HG02610 (cell line): Measurements from ENCODE around the gene ARHGEF39.

ENCODE experiments used
- ATAC-seq: cut with Tn5 transposase; IDR thresholded peaks from one replicate; pipeline ENCODE4 v1.9.1; 2021; ENCODE audit warnings: mild to moderate bottlenecking, moderate library complexity; ENCODE audit not compliant: unreplicated experiment

ARHGEF39 gene, protein sequence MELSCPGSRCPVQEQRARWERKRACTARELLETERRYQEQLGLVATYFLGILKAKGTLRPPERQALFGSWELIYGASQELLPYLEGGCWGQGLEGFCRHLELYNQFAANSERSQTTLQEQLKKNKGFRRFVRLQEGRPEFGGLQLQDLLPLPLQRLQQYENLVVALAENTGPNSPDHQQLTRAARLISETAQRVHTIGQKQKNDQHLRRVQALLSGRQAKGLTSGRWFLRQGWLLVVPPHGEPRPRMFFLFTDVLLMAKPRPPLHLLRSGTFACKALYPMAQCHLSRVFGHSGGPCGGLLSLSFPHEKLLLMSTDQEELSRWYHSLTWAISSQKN

GRCh38 chr9:35664531-35665470 lies at the start of gene ARHGEF39:
TSS of gene ARHGEF39 (minus strand) at chr9:35665195. CDS start at chr9:35665169, 26 bp downstream.
- peak; percentile 66 for ATAC-seq

GRCh38 chr9:35714123-35714522 lies 49.1 kb upstream of the ARHGEF39 start:
- no peak for ATAC-seq

- no peak for ATAC-seq
Measured at GRCh38 chr9:35713578-35713977, 48.6 kb upstream of the ARHGEF39 start.

- no peak for ATAC-seq
Measured at GRCh38 chr9:35712762-35713400, 47.9 kb upstream of the ARHGEF39 start.

- ATAC-seq: peak; percentile 57
Measured at GRCh38 chr9:35711501-35712428, 46.8 kb upstream of the ARHGEF39 start.

DNA sequence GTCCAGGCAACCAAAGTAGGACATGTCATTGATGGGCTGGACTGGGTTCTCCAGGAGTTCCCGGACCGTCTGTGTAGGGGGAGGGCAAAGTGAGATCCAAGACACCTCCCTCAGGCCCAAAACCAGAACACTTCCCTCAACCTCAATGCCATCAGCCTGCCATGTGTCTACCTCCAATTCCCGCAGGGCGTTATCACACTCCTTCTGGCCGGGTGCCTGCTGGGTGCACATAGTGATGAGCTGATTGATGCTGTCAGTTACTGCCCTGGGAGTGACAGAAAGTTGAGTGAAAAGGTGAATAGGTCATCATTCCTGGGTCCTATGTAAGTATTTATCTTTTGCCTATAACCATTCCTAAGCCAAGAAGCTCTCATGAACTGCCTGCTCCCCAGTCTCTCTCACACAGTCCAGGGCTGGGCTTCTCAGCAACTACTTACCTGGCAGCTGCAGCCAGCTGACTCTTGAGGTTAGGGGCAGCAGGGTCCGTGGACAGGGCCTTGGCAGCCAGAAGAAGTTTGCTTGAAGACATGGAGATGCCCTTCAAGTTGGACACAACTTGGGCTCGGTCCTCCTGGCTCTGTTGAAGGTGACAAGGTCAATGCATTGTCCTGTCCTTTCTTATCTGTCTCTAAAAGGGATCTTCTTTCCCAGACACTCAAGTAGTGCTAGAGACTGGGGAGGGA lies 46.0 kb upstream of the ARHGEF39 start:
- ATAC-seq: no peak

DNA sequence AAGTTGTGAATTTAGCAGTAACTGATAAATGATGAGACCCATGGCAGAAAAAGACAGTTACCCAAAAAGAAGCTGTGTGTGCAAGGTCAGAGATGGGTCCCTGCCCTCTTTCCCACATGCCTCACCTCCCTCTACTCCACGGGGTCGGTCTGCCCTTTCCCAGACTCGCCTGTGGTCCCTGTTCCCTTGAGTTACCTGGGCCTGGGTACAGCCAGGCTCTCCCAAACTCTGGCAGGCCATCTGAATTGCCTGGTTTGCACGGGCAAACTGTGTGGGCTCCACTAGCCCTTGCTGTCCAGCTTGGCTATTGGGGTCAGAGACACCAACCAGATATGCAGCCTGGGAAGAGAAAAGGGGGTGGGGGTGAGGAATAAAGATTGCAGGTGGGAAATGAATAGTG lies 43.2 kb upstream of the ARHGEF39 start:
- ATAC-seq: no peak

GRCh38 chr9:35706951-35707350 lies 42.0 kb upstream of the ARHGEF39 start:
- no peak for ATAC-seq

DNA sequence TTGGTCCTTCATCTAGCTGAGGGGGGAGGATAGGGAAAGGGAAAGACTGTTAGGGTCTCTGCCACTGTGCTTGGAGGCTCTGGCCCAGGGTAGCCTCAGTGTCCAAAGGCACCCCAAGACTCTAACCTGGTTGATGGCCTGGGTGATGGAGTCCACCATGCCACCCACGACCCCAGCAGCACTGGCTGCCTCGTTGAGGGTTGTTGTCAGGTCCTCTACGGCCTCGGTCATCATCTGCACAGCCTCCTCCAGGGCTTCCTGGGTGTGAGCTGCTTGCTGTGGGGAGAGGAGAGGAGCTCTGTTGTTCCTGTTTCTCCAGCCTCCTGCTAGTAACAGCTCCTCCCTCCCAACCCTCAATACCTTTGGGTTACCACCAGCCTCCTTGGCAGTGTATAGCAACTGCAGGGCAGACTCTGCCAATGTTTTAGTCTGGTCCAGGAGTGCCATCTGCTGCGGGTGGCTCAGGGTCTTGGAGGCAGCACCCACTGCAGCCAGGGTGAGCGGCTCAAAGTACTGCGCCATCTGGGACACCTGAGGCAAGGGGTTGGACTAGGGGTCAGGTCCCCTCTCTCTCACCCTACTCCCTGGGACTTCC lies 40.9 kb upstream of the ARHGEF39 start:
- no peak for ATAC-seq

DNA sequence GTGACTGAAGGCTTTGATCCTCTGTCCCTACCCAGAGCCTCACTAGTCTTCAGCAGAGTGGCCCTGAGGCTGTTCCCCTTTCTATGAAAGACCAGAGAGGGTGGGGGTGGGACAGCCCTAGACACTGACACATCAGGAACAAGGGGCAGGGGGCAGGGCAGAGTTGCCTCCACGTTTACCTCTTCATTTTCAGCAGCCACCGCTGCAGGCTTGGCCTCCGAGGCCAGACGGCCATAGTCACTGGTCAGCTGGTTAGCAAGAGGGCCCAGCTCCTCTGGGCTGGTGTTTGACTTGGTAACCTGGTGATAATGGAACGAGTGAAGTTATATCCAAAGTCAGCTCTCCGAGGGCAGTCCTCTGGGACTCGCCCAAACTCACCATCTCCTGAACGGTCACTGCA lies 40.4 kb upstream of the ARHGEF39 start:
- no peak for ATAC-seq

DNA sequence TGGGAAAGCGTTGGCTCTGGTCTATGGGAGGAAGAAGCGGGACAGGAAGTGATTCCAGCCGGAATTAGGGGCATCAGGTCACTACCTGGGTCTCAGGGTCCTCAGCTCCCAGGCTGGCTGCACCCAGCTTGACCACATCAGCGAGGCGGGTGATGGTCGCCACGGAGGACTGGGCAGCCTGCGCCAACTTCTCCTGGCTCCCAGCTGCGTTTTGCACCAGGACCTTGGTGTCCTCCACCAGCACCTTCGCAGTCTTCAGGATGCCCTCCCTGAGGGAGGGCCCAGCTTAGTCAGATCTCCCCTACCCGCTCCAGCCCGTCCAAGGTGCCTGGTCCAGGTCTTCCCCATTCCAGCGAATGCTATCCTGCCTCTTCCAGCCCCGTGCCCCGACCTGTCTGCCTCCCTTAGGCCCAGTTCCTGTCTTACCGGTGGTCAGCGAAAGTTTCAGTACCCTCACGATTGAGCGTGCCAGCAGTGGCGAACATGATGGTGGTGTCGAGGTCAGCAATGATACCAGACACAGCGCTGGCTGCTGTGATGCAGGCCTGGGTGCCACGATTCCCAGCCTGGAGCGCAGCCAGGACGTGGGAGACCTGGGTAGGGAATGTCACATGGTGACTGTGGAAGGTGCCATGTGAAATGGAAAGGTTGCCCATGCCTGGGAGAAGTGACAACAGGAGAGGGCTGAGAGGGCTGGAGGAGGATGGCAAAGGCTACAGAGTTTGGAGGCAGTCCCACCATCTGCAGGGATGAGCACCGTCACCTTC lies 39.1 kb upstream of the ARHGEF39 start:
- no peak for ATAC-seq

GRCh38 chr9:35702696-35703095 lies 37.7 kb upstream of the ARHGEF39 start:
- ATAC-seq: no peak

DNA sequence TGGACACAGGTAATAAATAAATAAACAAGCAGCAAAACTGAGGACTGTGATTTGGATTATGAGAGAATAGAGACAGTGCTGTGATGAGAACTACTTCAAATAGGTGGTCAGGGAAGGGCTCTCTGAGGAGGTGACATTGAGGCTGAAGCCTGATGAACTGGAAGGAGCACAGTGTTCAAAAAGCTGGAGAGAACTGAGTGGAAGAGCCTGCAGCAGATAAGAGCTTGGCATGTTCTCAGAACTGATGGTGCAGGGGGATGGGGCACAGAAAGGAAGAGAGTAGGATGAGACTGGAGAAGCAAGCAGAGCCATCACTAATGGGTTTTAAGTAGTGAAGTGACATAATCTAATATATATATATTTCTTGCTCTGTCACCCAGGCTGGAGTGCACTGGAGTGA lies 35.9 kb upstream of the ARHGEF39 start:
- ATAC-seq: no peak

DNA sequence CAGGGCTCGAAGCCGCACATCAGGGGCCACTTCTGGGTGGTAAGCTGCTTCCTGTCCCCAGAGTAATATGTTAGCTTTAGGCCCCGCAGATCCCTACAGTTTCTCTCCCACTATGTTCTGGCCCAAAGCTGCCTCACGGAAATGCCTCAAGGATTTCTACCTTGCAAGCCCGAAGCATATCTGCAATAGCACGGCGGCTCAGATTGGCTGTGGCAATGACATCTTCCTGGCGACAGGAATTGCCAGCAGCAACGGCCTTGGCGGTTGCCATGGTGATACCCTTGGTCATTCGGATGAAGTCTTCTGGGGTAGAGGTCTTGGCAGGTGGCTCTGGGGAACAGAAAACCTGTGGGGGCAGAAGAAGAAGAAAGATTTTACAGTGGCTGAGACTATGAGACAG lies 35.0 kb upstream of the ARHGEF39 start:
- no peak for ATAC-seq

GRCh38 chr9:35698231-35698630 lies 33.2 kb upstream of the ARHGEF39 start:
- ATAC-seq: no peak

DNA sequence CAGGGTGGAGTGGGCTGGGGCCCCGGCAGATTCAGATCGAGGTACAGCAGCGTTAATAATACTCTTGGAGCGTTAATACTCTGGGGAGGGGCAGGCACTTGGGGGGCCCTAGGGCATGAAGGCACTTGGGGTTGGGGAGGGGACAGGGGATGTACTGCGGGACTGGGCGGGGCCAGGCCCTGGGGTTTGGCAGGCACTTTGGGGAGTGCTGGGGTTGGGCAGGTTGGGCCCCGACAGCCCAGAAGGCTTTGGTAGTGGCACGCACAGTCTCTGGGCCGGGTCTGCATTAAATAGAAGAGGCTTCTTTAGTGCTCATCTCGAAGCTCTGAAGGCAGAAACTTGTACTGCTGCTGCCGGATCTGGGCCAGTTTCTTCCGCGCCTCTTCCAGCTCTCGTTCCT lies 32.5 kb upstream of the ARHGEF39 start:
- ATAC-seq: no peak

- peak; percentile 79 for ATAC-seq
Measured at GRCh38 chr9:35696520-35697215, 31.7 kb upstream of the ARHGEF39 start.

DNA sequence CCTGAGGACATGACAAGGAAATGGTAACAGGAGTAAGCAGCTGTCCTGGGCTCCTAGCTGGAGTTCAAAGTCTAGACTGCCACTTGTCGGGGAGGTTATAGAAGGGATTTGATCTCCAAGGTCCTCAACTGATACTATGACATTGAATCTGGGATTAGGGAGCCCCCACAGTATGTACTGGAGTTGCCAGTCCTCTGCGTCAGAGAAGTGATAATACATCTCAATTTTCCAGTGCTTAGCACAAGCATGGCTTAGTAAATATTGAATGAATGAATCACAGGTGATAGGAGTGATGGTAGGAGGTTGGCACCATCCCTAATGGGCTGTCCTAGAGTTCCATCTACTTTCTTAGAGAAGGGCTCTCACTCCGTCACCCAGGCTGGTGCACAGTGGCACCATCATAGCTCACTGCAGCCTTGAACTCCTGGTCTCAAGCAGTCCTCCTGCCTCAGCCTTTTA lies 31.0 kb upstream of the ARHGEF39 start:
- ATAC-seq: no peak
